DMS 273 treated with DMSO at 0.1 percent for 48 hours (cell line): Measurements from ENCODE around the gene TNN.

Experiments
- DNase-seq: peaks from one replicate; lab custom pipeline; 2025; lab: John Stamatoyannopoulos, UW

The TNN gene

GRCh38 chr1:175176246-175176645, 108.6 kb downstream of the TNN start:
- DNase-seq: no peak

GRCh38 chr1:175178056-175178455, 110.4 kb downstream of the TNN start:
- no peak for DNase-seq

- no peak for DNase-seq
Observed at GRCh38 chr1:175178456-175178855, 110.8 kb downstream of the TNN start.

GRCh38 chr1:175179837-175180590, 112.4 kb downstream of the TNN start:
- DNase-seq: no peak

- no peak for DNase-seq
Observed at GRCh38 chr1:175182201-175182746, 114.6 kb downstream of the TNN start.

- no peak for DNase-seq
Observed at GRCh38 chr1:175183586-175183985, 116.0 kb downstream of the TNN start.

GRCh38 chr1:175185903-175186302, 118.3 kb downstream of the TNN start:
- DNase-seq: no peak

GRCh38 chr1:175186433-175187160, 119.0 kb downstream of the TNN start:
- DNase-seq: no peak

GRCh38 chr1:175188936-175189335, 121.3 kb downstream of the TNN start:
- no peak for DNase-seq

GRCh38 chr1:175191659-175192058, 124.0 kb downstream of the TNN start:
- no peak for DNase-seq

GRCh38 chr1:175192111-175192629, 124.5 kb downstream of the TNN start:
- no peak for DNase-seq

- no peak for DNase-seq
Observed at GRCh38 chr1:175192630-175193526, 125.2 kb downstream of the TNN start, which contains the start of gene KIAA0040. Gene KIAA0040, minus strand, starts transcription at chr1:175192776. Its CDS starts 31,763 bp downstream, at chr1:175161013.

- DNase-seq: no peak
Observed at GRCh38 chr1:175193527-175193910, 125.9 kb downstream of the TNN start.

GRCh38 chr1:175195281-175195680, 127.6 kb downstream of the TNN start:
- no peak for DNase-seq

- no peak for DNase-seq
Observed at GRCh38 chr1:175195798-175196197, 128.2 kb downstream of the TNN start.

GRCh38 chr1:175197531-175197930, 129.9 kb downstream of the TNN start:
- DNase-seq: no peak
